Metanephros (tissue), 2 donors: ENCODE measurements around the gene YEATS4. TPM values are rescaled to one million over a fixed set of nuclear protein-coding genes. Genes with fewer than 3 reads are reported as not detected.

Experiments
- small RNA-seq: library from RNA; depleted of rRNA; stranded (forward); fragments of <200 nt; gene quantifications from one replicate; pipeline ENCODE3, GENCODE V24; 2014; ENCODE audit warnings: low replicate concordance
- total RNA-seq: library from RNA; depleted of rRNA; stranded (reverse); fragments of >200 nt; gene quantifications from one replicate; pipeline ENCODE4 v1.2.3, GENCODE V29; 2014

The YEATS4 gene
- total RNA-seq, result 26.2 TPM

DNA sequence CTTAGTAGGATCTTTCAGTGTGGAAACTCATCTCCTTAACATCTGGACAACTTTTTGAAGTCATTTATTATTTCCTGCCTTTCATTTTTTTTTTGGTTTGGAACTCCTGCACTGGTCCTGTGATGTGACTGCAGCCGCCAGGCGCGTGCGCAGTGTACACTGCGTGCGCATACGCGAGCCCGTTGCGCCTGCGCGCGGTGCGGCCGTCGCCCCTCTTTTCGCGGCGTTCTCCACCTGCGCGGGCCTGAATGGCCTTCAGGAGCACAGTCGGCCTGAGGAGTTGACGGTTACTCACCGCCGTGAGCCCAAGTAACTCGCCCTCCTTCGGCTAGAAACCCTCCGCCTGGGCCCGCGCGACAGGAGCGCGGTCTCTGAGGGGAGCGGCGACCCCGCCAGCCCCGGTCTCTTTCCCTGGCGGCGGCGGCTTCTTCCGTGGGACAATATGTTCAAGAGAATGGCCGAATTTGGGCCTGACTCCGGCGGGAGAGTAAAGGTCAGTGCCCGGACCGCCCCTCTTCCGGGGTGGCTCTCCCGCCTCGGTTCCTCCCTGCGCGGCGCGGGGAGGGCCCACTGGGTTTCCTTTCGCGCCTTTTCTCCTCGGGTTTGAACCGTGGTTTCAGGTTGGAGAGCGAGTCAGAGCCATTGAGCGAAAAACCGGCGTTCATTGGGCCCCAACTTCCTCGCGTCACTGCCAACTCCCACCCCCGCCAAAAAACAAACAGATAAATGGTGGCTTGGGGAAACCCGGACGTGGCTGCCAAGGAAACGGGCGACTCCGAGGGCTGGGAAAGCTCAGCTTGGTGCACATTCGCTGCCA, at the start of gene YEATS4:
YEATS4 (plus strand) TSS at position 213 of the 817 bp plus-strand sequence; CDS start at position 443, 230 bp downstream.

DNA sequence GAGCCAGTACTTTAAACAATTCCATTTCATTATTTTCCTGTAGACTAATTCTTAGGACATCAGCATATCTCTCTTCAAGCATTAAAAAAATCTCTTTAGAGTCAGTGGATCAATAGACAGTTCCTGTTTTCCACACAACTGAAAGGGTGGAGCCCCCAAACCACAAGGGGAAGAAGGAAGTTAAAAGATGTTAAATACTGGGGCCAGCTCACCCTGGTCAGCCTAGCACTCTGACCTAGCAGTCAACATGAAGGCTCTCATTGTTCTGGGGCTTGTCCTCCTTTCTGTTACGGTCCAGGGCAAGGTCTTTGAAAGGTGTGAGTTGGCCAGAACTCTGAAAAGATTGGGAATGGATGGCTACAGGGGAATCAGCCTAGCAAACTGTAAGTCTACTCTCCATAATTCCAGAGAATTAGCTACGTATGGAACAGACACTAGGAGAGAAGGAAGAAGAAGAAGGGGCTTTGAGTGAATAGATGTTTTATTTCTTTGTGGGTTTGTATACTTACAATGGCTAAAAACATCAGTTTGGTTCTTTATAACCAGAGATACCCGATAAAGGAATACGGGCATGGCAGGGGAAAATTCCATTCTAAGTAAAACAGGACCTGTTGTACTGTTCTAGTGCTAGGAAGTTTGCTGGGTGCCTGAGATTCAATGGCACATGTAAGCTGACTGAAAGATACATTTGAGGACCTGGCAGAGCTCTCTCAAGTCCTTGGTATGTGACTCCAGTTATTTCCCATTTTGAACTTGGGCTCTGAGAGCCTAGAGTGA, 11.2 kb upstream of the YEATS4 start, which contains the start of gene LYZ:
LYZ (plus strand) TSS at position 220 of the 777 bp plus-strand sequence; CDS start at position 248, 28 bp downstream.

Small RNA genes lying within 50 kb of the gene (small RNA-seq; reads per million reads assigned to genes)
- not detected for gene RN7SL804P

Other genes with a start within 250 kb of the YEATS4 start
- 72.1 TPM for gene CPSF6, start 120.2 kb upstream of the YEATS4 start, total RNA-seq
- 115 TPM for gene LYZ, start 11.4 kb upstream of the YEATS4 start, total RNA-seq
- 65.5 TPM for gene FRS2, start 110.6 kb downstream of the YEATS4 start, total RNA-seq
- gene CCT2, start 225.7 kb downstream of the YEATS4 start, total RNA-seq, result 146 TPM